Left ventricle myocardium inferior (tissue), 1 donor: ENCODE data around the gene ARAP1. TPM values are rescaled to one million over a fixed set of nuclear protein-coding genes. Genes with fewer than 3 reads are reported as not detected.

Experiments
- DNase-seq: peaks from one replicate; pipeline ENCODE4 v3.0.0-alpha.2; 2020
- H3K27ac ChIP-seq: fragments of 200-600 bp; replicated peaks from 2 replicates; pipeline ENCODE4 v1.8.0; 2021
- H3K27me3 ChIP-seq: fragments of 200-600 bp; 2 replicates; pipeline ENCODE4 v1.8.0; 2021; ENCODE audit warnings: low read depth
- H3K36me3 ChIP-seq: fragments of 200-600 bp; 2 replicates; pipeline ENCODE4 v1.8.0; 2021
- H3K4me1 ChIP-seq: fragments of 200-600 bp; 2 replicates; pipeline ENCODE4 v1.8.0; 2021
- H3K4me3 ChIP-seq: fragments of 200-600 bp; 2 replicates; pipeline ENCODE4 v1.8.0; 2021; ENCODE audit warnings: mild to moderate bottlenecking, moderate library complexity
- H3K9me3 ChIP-seq: fragments of 200-600 bp; replicated peaks from 2 replicates; pipeline ENCODE4 v1.8.0; 2021
- intact Hi-C: fragments of 100-400 bp; cut with micrococcal nuclease; formaldehyde crosslinking; loops from one replicate; pipeline ENCODE4 v1.11.0; 2022
- total RNA-seq: library from RNA; stranded (reverse); fragmentation: NEBNext Ultra II Directional; extraction: Animal tissue kit (Norgen Biotek cat#: 25700); gene quantifications from one replicate; pipeline ENCODE4 v1.2.1, GENCODE V29; 2021
- TF ChIP-seq, protein P1 (sequence below): fragments of 200-600 bp; IDR thresholded peaks from 2 replicates; pipeline ENCODE4 v1.8.0; 2021; ENCODE audit warnings: antibody characterized with exemption, mild to moderate bottlenecking, borderline replicate concordance
- donor health status: DM: no; HTN: yes; CAD: no; lungs with severe emphysema.

ARAP1 gene
- total RNA-seq, 1 donor from 2014 or later = 51.9 TPM

DNA sequence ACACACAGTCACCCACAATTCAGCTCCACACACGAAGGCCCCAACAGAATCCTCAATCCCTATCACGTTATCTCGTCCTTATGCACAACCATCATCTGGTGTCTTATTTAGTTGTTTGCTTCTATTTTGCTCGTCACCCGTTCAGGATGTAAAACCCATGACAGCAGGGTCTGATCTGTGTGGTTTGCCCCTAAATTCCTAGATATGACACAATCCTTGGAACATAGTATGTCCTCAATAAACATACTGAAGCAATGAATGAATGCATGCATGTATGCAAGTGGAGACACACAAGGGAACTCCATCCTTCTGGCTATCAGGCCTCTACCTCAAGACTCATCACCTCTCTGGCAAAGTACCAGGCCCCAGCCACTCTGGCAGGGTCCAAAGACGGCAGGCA is 21.5 kb upstream of the ARAP1 start:
- H3K27ac ChIP-seq = peak overlapping the region; percentile 63
- TF ChIP-seq, protein P1, sequence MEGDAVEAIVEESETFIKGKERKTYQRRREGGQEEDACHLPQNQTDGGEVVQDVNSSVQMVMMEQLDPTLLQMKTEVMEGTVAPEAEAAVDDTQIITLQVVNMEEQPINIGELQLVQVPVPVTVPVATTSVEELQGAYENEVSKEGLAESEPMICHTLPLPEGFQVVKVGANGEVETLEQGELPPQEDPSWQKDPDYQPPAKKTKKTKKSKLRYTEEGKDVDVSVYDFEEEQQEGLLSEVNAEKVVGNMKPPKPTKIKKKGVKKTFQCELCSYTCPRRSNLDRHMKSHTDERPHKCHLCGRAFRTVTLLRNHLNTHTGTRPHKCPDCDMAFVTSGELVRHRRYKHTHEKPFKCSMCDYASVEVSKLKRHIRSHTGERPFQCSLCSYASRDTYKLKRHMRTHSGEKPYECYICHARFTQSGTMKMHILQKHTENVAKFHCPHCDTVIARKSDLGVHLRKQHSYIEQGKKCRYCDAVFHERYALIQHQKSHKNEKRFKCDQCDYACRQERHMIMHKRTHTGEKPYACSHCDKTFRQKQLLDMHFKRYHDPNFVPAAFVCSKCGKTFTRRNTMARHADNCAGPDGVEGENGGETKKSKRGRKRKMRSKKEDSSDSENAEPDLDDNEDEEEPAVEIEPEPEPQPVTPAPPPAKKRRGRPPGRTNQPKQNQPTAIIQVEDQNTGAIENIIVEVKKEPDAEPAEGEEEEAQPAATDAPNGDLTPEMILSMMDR = no peak
- H3K9me3 ChIP-seq = no peaks in the 10 kb centered on the region
- H3K4me3 ChIP-seq = no peak overlapping the region
- H3K36me3 ChIP-seq = no peaks in the 10 kb centered on the region
- DNase-seq = no peak
- H3K27me3 ChIP-seq = no peaks in the 10 kb centered on the region
- H3K4me1 ChIP-seq = peaks cover 56% of the 10 kb centered on the region
- intact Hi-C loops = no loop called here

DNA sequence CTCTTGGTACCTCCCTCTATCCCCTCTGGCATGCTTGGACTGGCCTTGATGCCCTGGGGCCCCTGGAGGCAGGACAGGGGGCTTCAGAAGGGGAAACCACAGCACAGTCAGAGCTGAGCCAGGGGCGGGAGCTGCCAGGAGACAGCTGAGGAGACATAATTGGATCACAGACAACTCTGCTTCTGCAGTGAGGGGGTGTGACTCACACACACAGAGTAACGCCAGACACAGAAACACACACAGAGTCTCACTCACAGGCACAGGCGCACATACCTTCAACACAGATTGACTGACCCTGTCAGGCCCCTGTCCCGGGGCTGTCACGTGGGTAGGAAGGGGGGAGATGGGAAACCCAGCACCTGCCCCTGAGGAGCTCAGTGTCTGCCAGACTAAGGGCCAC is 21.1 kb upstream of the ARAP1 start:
- DNase-seq = peak; percentile 38
- Histone ChIP-seq H3K4me1 (peaks cover 52% of the 10 kb centered on the region), H3K4me3 (no peak overlapping the region), H3K27me3 (no peaks in the 10 kb centered on the region), H3K36me3 (no peaks in the 10 kb centered on the region), H3K9me3 (no peaks in the 10 kb centered on the region), H3K27ac (peak overlapping the region; percentile 63)
- TF ChIP-seq, protein P1 = no peak
- intact Hi-C loops = no loop called here

DNA sequence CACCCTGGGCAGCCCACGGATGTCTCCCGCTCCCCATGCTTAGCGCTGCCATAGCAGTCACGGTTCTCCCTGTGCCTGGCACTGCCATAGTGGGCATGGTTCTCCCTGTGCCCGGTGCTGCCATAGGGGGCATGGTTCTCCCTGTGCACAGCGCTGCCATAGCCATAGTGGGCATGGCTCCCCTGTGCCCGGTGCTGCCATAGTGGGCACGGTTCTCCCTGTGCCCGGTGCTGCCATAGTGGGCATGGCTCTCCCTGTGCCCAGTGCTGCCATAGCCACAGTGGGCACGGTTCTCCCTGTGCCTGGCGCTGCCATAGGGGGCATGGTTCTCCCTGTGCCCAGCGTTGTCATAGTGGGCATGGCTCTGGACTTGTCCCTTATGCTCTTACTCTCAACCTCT is 19.9 kb upstream of the ARAP1 start:
- H3K27ac ChIP-seq = no peak overlapping the region
- H3K4me3 ChIP-seq = no peak overlapping the region
- peaks cover 39% of the 10 kb centered on the region for H3K4me1 ChIP-seq
- no peaks in the 10 kb centered on the region for H3K27me3 ChIP-seq
- no peaks in the 10 kb centered on the region for H3K36me3 ChIP-seq
- TF ChIP-seq, protein P1 = no peak
- DNase-seq = no peak
- intact Hi-C loops = no loop called here
- H3K9me3 ChIP-seq = no peaks in the 10 kb centered on the region

DNA sequence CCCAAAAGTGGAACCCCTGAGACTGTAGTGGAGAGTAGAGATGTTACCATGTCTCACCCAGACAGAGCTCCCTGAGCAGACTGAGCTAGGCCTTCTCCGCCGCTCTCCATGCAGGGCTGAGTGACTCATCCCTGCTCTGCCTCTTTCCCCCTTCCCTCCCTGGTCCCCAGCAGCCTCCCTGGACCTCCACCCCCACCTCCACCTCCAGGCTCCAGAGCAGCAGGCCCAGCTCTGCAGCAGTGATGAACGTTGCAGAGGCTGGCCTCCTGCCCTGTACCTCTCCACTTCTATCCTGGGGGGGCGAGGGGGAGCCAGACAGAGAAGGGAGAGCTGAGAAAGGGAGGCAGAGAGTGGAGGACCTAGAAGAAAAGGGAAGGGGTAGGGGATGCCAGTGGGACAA is 19.3 kb upstream of the ARAP1 start:
- Histone ChIP-seq H3K27ac (no peak overlapping the region), H3K4me1 (peaks cover 34% of the 10 kb centered on the region), H3K27me3 (no peaks in the 10 kb centered on the region), H3K36me3 (no peaks in the 10 kb centered on the region), H3K4me3 (no peak overlapping the region), H3K9me3 (no peaks in the 10 kb centered on the region)
- DNase-seq = no peak
- intact Hi-C loops = no loop called here
- TF ChIP-seq, protein P1 = no peak

DNA sequence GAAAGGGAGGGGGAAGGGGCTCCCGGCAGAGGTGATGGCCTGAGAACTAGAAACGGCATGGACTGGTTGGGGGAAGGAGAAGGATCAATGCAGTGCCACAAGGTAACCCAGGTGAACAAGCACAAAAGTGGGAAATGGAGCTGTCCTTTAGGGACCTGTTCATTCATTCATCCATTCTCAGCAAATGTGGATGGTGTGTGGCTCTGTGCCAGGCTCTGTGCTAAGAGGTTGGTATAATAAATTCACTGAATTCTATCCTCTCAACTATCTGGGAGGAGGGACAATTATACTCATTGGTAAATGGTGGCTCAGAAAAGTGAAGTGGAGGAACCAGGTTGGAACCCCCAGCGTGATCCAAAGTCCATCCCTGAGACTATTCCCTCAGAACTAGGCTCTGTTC is 18.6 kb upstream of the ARAP1 start:
- no peak overlapping the region for H3K27ac ChIP-seq
- no peaks in the 10 kb centered on the region for H3K36me3 ChIP-seq
- H3K4me3 ChIP-seq = no peak overlapping the region
- TF ChIP-seq, protein P1 = no peak
- intact Hi-C loops = no loop called here
- no peaks in the 10 kb centered on the region for H3K27me3 ChIP-seq
- no peaks in the 10 kb centered on the region for H3K9me3 ChIP-seq
- H3K4me1 ChIP-seq = peaks cover 29% of the 10 kb centered on the region
- no peak for DNase-seq

DNA sequence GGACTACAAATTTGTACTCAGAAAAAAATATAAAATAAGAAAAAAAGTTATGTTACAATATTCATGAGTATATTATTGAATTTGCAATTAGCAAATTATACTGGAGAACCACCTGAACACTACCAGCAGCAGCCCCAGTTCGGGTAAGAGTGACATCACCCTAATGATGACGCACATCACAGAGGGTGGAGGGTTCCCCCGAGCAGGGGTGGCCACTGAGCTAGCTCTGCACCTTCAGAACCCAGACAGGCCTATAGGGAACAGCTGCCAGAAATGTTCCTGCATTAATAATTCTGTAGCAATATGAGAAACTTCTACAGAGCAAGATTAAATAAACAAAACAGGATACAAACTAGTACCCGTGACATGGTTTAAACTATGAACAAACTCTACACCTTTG is 17.5 kb upstream of the ARAP1 start:
- H3K4me1 ChIP-seq = peaks cover 29% of the 10 kb centered on the region

More for the DNA sequence above, 17.5 kb upstream of the ARAP1 start:
- H3K9me3 ChIP-seq = no peaks in the 10 kb centered on the region
- intact Hi-C loops = no loop called here
- H3K27me3 ChIP-seq = no peaks in the 10 kb centered on the region
- no peak overlapping the region for H3K4me3 ChIP-seq
- H3K36me3 ChIP-seq = no peaks in the 10 kb centered on the region
- no peak for DNase-seq
- H3K27ac ChIP-seq = no peak overlapping the region
- TF ChIP-seq, protein P1 = no peak
